CD4-positive, alpha-beta T cell (primary cell): Measurements from ENCODE around the gene CPLANE1. TPM values are rescaled to one million over a fixed set of nuclear protein-coding genes. Genes with fewer than 3 reads are reported as not detected.

Experiments used
- ATAC-seq: fragments of 200-7000 bp; cut with Tn5 transposase; one replicate; pipeline ENCODE4 v1.10.0; 2022; ENCODE audit warnings: mild to moderate bottlenecking; ENCODE audit not compliant: poor library complexity
- CTCF ChIA-PET: fragments of 350-600 bp; sonication (Branson Sonifier 250); formaldehyde crosslinking; loops from one replicate; lab custom pipeline; 2021; ENCODE audit warnings: antibody characterized with exemption, inconsistent platforms; lab: Charles Lee
- POLR2A ChIA-PET: fragments of 350-600 bp; sonication (Branson Sonifier 250); formaldehyde crosslinking; loops from one replicate; lab custom pipeline; 2021; ENCODE audit warnings: antibody characterized with exemption, inconsistent platforms; lab: Charles Lee
- DNase-seq, 14 experiments: peaks; one replicate each; pipeline ENCODE4 v3.0.0-alpha.2; 2013 to 2020; ENCODE audit warnings: mixed read lengths in 2 of 14
- H3K27ac ChIP-seq, 2 donors: one replicate each; pipeline versions ENCODE4 v1.5.1 to v1.7.0; 2013; ENCODE audit warnings: low read length in 2 of 2, low read depth in 1 of 2, mild to moderate bottlenecking in 1 of 2
- H3K27me3 ChIP-seq, 2 experiments: 1 replicate in 1 of 2; 2 replicates in 1 of 2; pipeline versions ENCODE4 v1.6.1 to v1.7.0; 2013; ENCODE audit warnings: low read length in 2 of 2, control low read depth in 1 of 2, mild to moderate bottlenecking in 1 of 2, moderate library complexity in 1 of 2; ENCODE audit not compliant: insufficient read depth in 2 of 2, control insufficient read depth in 1 of 2
- H3K36me3 ChIP-seq: one replicate; pipeline ENCODE4 v1.6.1; 2013; ENCODE audit warnings: low read length, control low read depth; ENCODE audit not compliant: insufficient read depth
- H3K4me1 ChIP-seq: one replicate; pipeline ENCODE4 v1.6.1; 2013; ENCODE audit warnings: low read length, control low read depth; ENCODE audit not compliant: insufficient read depth
- H3K4me3 ChIP-seq: one replicate; pipeline ENCODE4 v1.5.1; 2013; ENCODE audit warnings: mild to moderate bottlenecking, low read length, moderate library complexity
- H3K9me3 ChIP-seq, 2 experiments: 1 replicate in 1 of 2; 2 replicates in 1 of 2; pipeline versions ENCODE4 v1.6.1 to v1.7.0; 2013; ENCODE audit warnings: low read length in 2 of 2, mild to moderate bottlenecking in 2 of 2, control low read depth in 1 of 2, moderate library complexity in 1 of 2; ENCODE audit not compliant: control insufficient read depth in 1 of 2, insufficient read depth in 1 of 2
- H3K27ac Mint-ChIP-seq: one replicate; pipeline ENCODE4 v1.8.0; 2020; ENCODE audit warnings: mixed read lengths
- H3K27me3 Mint-ChIP-seq: one replicate; pipeline ENCODE4 v1.8.0; 2021; ENCODE audit warnings: mixed read lengths
- H3K36me3 Mint-ChIP-seq: one replicate; pipeline ENCODE4 v1.8.0; 2021; ENCODE audit warnings: low read depth, mixed read lengths
- H3K4me1 Mint-ChIP-seq: one replicate; pipeline ENCODE4 v1.8.0; 2021; ENCODE audit warnings: low read depth, mixed read lengths
- H3K4me3 Mint-ChIP-seq: one replicate; pipeline ENCODE4 v1.8.0; 2020; ENCODE audit warnings: mild to moderate bottlenecking, mixed read lengths
- H3K9me3 Mint-ChIP-seq: one replicate; pipeline ENCODE4 v1.8.0; 2020; ENCODE audit warnings: mixed read lengths
- CTCF ChIP-seq: fragments of 200-600 bp; IDR thresholded peaks from one replicate; pipeline ENCODE4 v1.8.0; 2022; ENCODE audit warnings: antibody characterized with exemption, mild to moderate bottlenecking
- intact Hi-C, 2 experiments: fragments of 100-400 bp; cut with DNase I in 1 of 2; cut with micrococcal nuclease in 1 of 2; formaldehyde crosslinking; loops; one replicate each; pipeline versions ENCODE4 v1.15.1 to v1.9.0; 2023 to 2025; cut with DNase I, micrococcal nuclease
- total RNA-seq, 174 experiments: library from RNA in 2 of 174; stranded (reverse) in 2 of 174; gene quantifications; one replicate each; pipeline ENCODE4 v1.2.3 and lab custom pipeline; 2021 to 2026

The CPLANE1 gene
- total RNA-seq, 2 experiments from 2014 or later = 4.9 to 5.7 TPM

GRCh38 chr5:37166197-37166596, 83.0 kb downstream of the CPLANE1 start:
- H3K9me3 ChIP-seq = no peaks in the 10 kb centered on the region
- no peak for TF ChIP-seq CTCF
- ChIA-PET POLR2A (no interaction called here), CTCF (no interaction called here)
- Mint-ChIP-seq H3K4me1 (no peaks in the 10 kb centered on the region), H3K9me3 (no peaks in the 10 kb centered on the region), H3K27ac (no peak overlapping the region), H3K36me3 (peaks cover 39% of the 10 kb centered on the region), H3K4me3 (no peak overlapping the region), H3K27me3 (no peaks in the 10 kb centered on the region)
- H3K36me3 ChIP-seq = peaks cover 12% of the 10 kb centered on the region
- no peaks in the 10 kb centered on the region for H3K27me3 ChIP-seq
- no peak overlapping the region for H3K4me3 ChIP-seq
- H3K4me1 ChIP-seq = no peaks in the 10 kb centered on the region
- intact Hi-C loops = no loop called here
- no peak overlapping the region for H3K27ac ChIP-seq
- ATAC-seq (no peak), DNase-seq (no peak)

- CTCF ChIA-PET = no interaction called here
- no peaks in the 10 kb centered on the region for H3K9me3 Mint-ChIP-seq
- no peak overlapping the region for H3K27ac Mint-ChIP-seq
- Histone ChIP-seq H3K9me3 (no peaks in the 10 kb centered on the region), H3K4me3 (no peak overlapping the region), H3K36me3 (peaks cover 10% of the 10 kb centered on the region), H3K27me3 (no peaks in the 10 kb centered on the region), H3K4me1 (no peaks in the 10 kb centered on the region), H3K27ac (no peak overlapping the region)
- TF ChIP-seq CTCF = no peak
- POLR2A ChIA-PET = no interaction called here
- DNase-seq (no peak), ATAC-seq (no peak)
- H3K4me3 Mint-ChIP-seq = no peak overlapping the region
- intact Hi-C loops = no loop called here
- H3K27me3 Mint-ChIP-seq = no peaks in the 10 kb centered on the region
- peaks cover 35% of the 10 kb centered on the region for H3K36me3 Mint-ChIP-seq
- no peaks in the 10 kb centered on the region for H3K4me1 Mint-ChIP-seq
Observed at GRCh38 chr5:37165761-37166160, 83.4 kb downstream of the CPLANE1 start.

- no peaks in the 10 kb centered on the region for H3K9me3 Mint-ChIP-seq
- peaks cover 5% of the 10 kb centered on the region for H3K36me3 ChIP-seq
- no peaks in the 10 kb centered on the region for H3K27me3 ChIP-seq
- ChIA-PET CTCF (interaction anchor here (1.3 kb wide), 1 partner anchor 9 kb away, joined by 5 read pairs; no protein-coding TSS in a partner anchor), POLR2A (no interaction called here)
- H3K4me1 Mint-ChIP-seq = peaks cover 6% of the 10 kb centered on the region
- no peak overlapping the region for H3K27ac Mint-ChIP-seq
- DNase-seq = no peak
- H3K27me3 Mint-ChIP-seq = no peaks in the 10 kb centered on the region
- no peak overlapping the region for H3K4me3 Mint-ChIP-seq
- H3K36me3 Mint-ChIP-seq = peaks cover 65% of the 10 kb centered on the region
- H3K4me1 ChIP-seq = no peaks in the 10 kb centered on the region
- H3K27ac ChIP-seq = no peak overlapping the region
- H3K4me3 ChIP-seq = no peak overlapping the region
- H3K9me3 ChIP-seq = no peaks in the 10 kb centered on the region
- no peak for TF ChIP-seq CTCF
- intact Hi-C loops = no loop called here
- no peak for ATAC-seq
Observed at GRCh38 chr5:37153661-37154060, 95.5 kb downstream of the CPLANE1 start.
